Left kidney (tissue), 2 donors: ENCODE results near the gene TAPBP. TPM values are rescaled to one million over a fixed set of nuclear protein-coding genes. Genes with fewer than 3 reads are reported as not detected.

Experiments
- DNase-seq: peaks from one replicate; pipeline ENCODE4 v3.0.0-alpha.2; 2013
- polyA plus RNA-seq: library from polyadenylated mRNA; unstranded; fragments of 120-200 nt; gene quantifications from one replicate; pipeline ENCODE4 v1.2.1, GENCODE V29; 2013; ENCODE audit not compliant: insufficient read length

Gene TAPBP
- polyA plus RNA-seq, 1 donor = 37.6 TPM

- DNase-seq = no peak
Measured at GRCh38 chr6:33320315-33321181, 6.7 kb upstream of the TAPBP start.

- DNase-seq = no peak
Measured at GRCh38 chr6:33319939-33320314, 6.0 kb upstream of the TAPBP start.

- DNase-seq = no peak
Measured at GRCh38 chr6:33318426-33319073, 4.7 kb upstream of the TAPBP start.

GRCh38 chr6:33317669-33318425 is 4.0 kb upstream of the TAPBP start, which contains the start of gene ZBTB22:
TSS of gene ZBTB22 (minus strand) at chr6:33317744. CDS start at chr6:33316916, 828 bp downstream.
- DNase-seq = peak; percentile 100

- no peak for DNase-seq
Measured at GRCh38 chr6:33317419-33317668, 3.5 kb upstream of the TAPBP start.

- DNase-seq = no peak
Measured at GRCh38 chr6:33316603-33317418, 2.9 kb upstream of the TAPBP start.

GRCh38 chr6:33315793-33316602 is 2.1 kb upstream of the TAPBP start:
- no peak for DNase-seq

- DNase-seq = no peak
Measured at GRCh38 chr6:33314943-33315792, 1.3 kb upstream of the TAPBP start.

GRCh38 chr6:33314515-33314942 is 651 bp upstream of the TAPBP start:
- DNase-seq = peak; percentile 67

GRCh38 chr6:33313105-33313708 is 671 bp downstream of the TAPBP start:
- peak; percentile 39 for DNase-seq

- peak; percentile 51 for DNase-seq
Measured at GRCh38 chr6:33312361-33313104, 1.3 kb downstream of the TAPBP start.

- no peak for DNase-seq
Measured at GRCh38 chr6:33306356-33306755, 7.5 kb downstream of the TAPBP start.

- DNase-seq = no peak
Measured at GRCh38 chr6:33305052-33305451, 8.8 kb downstream of the TAPBP start.

- no peak for DNase-seq
Measured at GRCh38 chr6:33304216-33304615, 9.7 kb downstream of the TAPBP start.

GRCh38 chr6:33301877-33302276 is 12.0 kb downstream of the TAPBP start:
- DNase-seq = no peak

GRCh38 chr6:33299237-33299944 is 14.5 kb downstream of the TAPBP start:
- peak; percentile 93 for DNase-seq

GRCh38 chr6:33298773-33299236 is 15.1 kb downstream of the TAPBP start, which contains the start of gene RGL2:
TSS of gene RGL2 (minus strand) at chr6:33298942. CDS start at chr6:33298610, 332 bp downstream.
- peak; percentile 62 for DNase-seq
